Inflammatory macrophage treated with lipopolysaccharide for 1 hour (primary cell): ENCODE measurements around the gene SERTAD1.
"Not testable (repeated sequence)": the region's sequence is repeated elsewhere in the genome, so short reads cannot be mapped to it uniquely, and the experiment has no call there.

Experiments
- DNase-seq, 2 donors: peaks; one replicate each; pipeline ENCODE4 v3.0.0-alpha.2; 2020 to 2022

The SERTAD1 gene

GRCh38 chr19:40425450-40426287 is at the start of gene SERTAD1:
TSS of gene SERTAD1 (minus strand) at chr19:40425992. CDS start at chr19:40423546, 2,446 bp downstream.
- peak; percentile 100 for DNase-seq

DNA sequence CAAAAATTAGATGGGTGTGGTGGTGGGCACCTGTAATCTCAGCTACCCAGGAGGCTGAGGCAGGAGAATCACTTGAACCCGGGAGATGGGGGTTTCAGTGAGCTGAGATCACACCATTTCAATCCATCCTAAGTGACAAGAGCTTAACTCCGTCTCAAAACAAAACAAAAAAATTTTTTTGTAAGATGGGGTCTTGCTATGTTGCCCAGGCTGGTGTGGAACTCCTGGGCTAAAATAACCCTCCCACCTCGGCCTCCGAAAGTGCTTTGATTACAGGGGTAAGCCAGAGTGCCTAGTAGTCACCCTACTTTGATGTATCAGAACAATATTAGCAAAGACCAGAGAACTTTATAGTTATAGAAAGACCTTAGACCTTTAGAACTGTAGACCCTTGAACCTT is 48.9 kb upstream of the SERTAD1 start:
- DNase-seq, result no peak

GRCh38 chr19:40472516-40472915 is 46.7 kb upstream of the SERTAD1 start:
- DNase-seq, result no peak

DNA sequence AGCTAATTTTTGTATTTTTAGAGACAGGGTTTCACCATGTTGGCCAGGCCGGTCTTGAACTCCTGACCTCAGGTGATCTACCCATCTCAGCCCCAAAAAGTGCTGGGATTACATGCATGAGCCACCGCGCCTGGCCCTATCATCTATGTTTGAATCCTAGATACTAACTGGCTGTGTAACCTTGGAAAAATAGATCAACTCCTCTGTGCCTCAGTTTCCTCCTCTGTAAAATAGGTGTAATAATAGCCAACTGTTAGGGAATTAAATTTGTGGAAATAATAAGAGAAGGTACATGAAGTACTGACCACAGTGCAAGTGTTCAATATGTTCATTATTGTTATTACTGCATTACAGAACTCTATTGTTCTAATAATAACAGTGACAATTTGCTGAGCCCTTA is 45.3 kb upstream of the SERTAD1 start:
- no peak for DNase-seq

- DNase-seq, result peak in 1 of 2 donors; percentile 16
Measured at GRCh38 chr19:40469011-40469410, 43.2 kb upstream of the SERTAD1 start.

- no peak for DNase-seq
Measured at GRCh38 chr19:40466985-40467734, 41.4 kb upstream of the SERTAD1 start, which contains the start of gene SPTBN4. TSS of gene SPTBN4 (plus strand) at chr19:40467001. CDS start at chr19:40472622, 5,621 bp downstream.

DNA sequence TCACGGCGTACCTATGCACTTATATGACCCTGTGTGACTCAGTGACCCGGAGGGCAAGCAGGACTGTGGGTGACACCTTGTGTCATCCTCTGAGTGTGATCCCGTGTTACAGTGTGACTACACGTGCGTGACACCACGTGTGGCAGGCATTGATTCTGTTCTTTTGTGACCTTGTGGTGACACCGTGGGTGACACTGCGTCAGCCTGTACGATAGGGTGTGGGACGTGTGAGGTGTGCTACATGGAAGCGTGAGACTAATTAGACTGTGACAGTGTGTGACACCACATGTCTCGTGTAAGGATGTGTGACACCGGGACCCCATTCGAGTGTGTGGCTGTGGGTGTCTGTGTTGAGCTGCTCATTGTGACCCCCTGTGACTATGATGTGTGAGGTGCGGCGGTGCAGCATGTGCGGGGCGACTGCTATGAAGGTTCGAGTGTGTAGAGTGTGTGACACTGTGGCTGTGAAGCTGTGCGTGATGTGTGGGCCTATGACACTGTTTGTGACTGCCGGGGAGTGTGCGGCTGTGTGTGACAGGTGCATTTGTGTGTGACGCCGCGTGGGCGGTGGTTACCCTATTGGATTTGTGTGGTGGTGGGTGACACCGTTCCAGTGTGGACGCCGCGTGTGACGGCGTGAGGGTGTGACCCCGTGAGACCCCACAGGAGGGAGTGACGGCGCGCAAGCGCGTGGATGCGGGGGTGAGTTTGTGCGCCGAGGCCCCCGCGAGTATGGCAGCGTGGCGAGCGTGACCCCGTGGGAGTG is 40.6 kb upstream of the SERTAD1 start:
- DNase-seq, result peak in 1 of 2 donors; percentile 72

DNA sequence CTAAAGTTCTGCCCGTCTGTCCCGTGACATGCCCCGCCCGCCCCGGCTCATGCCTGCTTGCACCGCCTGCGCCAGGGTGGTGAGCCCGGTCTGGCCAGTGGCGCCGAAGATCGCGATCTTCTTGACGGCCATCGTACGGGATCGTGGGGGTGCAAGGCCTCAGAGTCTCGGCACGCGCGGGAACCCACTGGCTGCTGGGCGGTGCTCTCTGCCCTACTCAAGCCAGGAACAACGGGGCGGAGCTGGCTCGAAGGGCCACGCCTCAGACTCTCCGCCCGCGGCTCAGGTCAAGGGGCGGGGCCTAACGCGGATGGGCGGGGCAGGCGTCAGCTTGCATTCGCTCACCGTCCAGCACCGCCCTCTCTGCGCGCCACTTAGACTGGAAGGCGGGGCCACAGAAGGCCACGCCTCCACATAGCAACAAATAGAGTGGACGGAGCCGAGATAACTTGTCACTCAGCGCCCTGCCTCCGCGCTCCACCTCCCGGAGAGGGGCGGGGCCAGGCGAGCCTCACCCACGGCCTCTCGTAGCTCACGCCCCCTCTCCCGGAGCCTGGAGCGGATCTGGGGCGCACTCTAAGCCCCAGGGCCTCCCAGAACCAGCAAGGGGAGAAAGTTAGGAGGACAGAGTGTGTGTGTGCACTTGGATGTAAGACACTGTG is 39.9 kb upstream of the SERTAD1 start, which contains the start of gene BLVRB:
Gene BLVRB (minus strand): TSS at position 189 of the 662 bp plus-strand sequence. CDS start 57 bp downstream, at position 132.
- peak; percentile 99 to 100 for DNase-seq

GRCh38 chr19:40465025-40465556 is 39.3 kb upstream of the SERTAD1 start:
- DNase-seq, result peak; percentile 71 to 78

DNA sequence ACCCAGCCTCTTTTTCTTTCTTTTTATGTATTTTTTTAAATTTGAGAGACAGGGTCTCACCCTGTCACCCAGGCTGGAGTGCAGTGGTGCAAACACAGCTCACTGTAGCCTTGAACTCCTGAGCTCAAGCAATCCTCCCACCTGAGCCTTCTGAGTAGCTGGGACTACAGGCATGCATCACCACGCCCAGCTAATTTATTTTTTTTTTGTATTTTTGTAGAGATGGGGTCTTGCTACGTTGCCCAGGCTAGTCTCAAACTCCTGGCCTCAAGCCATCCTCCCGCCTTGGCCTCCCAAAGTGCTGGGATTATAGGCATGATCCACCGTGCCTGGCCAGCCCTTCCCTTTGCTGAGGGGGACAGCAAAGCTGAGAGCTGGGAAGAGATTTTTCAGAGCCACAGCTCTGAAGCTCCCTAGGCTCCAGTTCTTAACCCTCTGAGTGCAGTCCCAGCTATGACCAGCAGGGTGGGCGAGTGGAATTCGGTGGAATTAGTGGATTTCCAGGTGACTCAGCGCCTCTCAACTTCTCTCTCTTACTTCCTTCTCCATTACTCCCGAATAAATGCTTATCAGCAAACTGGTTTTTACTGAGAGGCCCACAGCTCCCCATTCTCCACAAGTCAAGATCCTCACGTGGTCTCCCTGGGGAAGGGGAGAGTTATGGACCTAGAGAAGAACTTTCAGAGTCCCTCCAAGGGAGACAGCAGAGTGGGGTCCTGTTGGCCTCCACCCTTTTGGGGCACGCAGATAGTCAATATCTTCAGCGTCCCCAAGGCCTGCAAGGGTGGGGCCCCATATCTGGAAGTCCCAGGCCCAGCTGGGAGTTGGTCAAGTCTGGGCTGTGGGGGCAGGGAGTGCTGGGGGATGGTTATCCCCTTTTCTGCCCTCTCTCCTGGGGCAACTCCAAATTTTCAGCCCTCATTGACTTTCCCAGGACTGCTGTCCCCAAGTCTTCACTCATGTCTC is 38.5 kb upstream of the SERTAD1 start:
- DNase-seq, result peak; percentile 86 to 99

- DNase-seq, result not testable (repeated sequence)
Measured at GRCh38 chr19:40463587-40464037, 37.8 kb upstream of the SERTAD1 start.

GRCh38 chr19:40461669-40462221 is 36.0 kb upstream of the SERTAD1 start:
- DNase-seq, result peak; percentile 47 to 50

DNA sequence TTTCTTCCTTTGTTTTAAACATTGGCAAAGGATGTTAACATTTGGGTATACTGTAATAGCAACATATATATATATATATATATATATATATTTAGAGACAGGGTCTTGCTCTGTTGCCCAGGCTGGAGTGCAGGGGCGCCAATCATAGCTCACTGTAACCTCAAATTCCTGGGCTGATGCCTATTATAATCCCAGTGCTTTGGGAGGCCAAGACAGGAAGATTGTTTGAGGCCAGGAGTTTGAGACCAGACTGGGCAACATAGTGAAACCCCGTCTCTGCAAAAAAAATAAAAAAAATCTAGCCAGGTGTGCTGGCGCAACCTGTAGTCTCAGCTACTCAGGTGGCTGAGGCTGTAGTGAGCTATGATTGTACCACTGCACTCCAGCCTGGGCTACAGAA is 34.4 kb upstream of the SERTAD1 start:
- no peak for DNase-seq

GRCh38 chr19:40458597-40458974 is 32.8 kb upstream of the SERTAD1 start:
- no peak for DNase-seq

DNA sequence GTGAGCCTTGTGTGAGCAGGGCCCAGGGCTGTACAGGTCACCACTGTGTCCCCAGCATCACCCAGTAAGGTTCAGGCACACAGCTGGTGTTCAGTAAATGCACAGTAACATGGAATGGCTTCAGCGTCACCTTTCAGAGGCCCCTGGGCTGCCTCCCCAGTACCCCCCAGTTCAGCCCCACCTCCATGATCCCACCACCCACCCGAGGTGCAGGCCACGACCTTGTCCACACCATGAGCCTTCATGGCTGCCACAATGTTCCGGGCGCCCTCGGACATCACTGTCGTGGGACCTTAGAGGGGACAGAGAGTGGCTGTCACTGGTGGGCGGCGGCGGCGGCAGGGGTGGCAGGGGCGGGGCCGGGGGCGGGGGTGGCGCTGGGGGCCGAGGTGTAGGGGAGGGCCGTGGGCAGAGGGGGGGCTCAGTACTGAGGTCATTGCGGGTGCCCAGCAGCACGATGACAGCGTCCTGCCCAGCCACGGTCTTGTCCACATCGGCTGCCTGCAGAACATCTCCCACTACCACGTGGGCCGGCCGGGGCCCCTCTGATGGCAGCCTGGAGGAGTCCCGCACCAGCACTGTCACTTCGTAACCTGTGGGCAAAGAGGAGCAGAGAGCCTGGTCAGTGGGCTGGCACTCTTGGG is 32.3 kb upstream of the SERTAD1 start:
- no peak for DNase-seq

DNA sequence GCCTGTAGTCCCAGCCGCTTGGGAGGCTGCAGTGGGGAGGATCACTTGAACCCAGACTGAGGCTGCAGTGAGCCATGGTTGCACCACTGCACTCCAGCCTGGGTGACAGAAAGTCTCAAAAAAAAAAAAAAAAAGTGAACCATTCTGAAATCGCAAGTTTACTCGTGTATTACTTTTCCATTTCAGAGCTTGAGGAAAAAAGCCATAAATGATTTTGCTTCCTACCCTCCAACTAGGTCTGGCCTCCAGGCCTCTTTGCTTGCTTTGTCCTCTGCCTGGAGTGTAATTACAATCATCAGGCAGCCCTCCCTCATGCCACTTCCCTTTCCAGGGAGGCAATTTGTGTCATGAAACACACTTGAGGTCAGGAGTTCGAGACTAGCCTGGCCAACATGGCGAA is 31.3 kb upstream of the SERTAD1 start:
- no peak for DNase-seq

- DNase-seq, result not testable (repeated sequence)
Measured at GRCh38 chr19:40453943-40454342, 28.2 kb upstream of the SERTAD1 start.

- no peak for DNase-seq
Measured at GRCh38 chr19:40453151-40453735, 27.5 kb upstream of the SERTAD1 start.

GRCh38 chr19:40452016-40452415 is 26.2 kb upstream of the SERTAD1 start:
- DNase-seq, result no peak
